Mucosa of descending colon (tissue), 3 donors: ENCODE results near the gene KRT13. TPM values are rescaled to one million over a fixed set of nuclear protein-coding genes. Genes with fewer than 3 reads are reported as not detected.
A peak's percentile ranks its signal among the peaks of the same experiment; 100 is the strongest.

ENCODE experiments used
- ATAC-seq: fragments of 200-7000 bp; cut with Tn5 transposase; one replicate; pipeline ENCODE4 v1.9.1; 2020; ENCODE audit warnings: mild to moderate bottlenecking, moderate library complexity
- DNase-seq, 3 donors: peaks; one replicate each; pipeline ENCODE4 v3.0.0-alpha.2; 2020
- H3K36me3 ChIP-seq: fragments of 200-600 bp; one replicate; pipeline ENCODE4 v1.8.0; 2021; ENCODE audit warnings: low read depth, mild to moderate bottlenecking
- H3K4me1 ChIP-seq: fragments of 200-600 bp; one replicate; pipeline ENCODE4 v1.8.0; 2021; ENCODE audit warnings: low read depth, mild to moderate bottlenecking
- H3K4me3 ChIP-seq: fragments of 200-600 bp; one replicate; pipeline ENCODE4 v1.8.0; 2021; ENCODE audit warnings: mild to moderate bottlenecking
- H3K9me3 ChIP-seq: fragments of 200-600 bp; one replicate; pipeline ENCODE4 v1.8.0; 2021; ENCODE audit warnings: mild to moderate bottlenecking
- CTCF ChIP-seq: fragments of 200-600 bp; IDR thresholded peaks from one replicate; pipeline ENCODE4 v1.8.0; 2022; ENCODE audit warnings: antibody characterized with exemption, mild to moderate bottlenecking
- intact Hi-C, 2 donors: fragments of 100-400 bp; cut with DNase I in 1 of 2; cut with micrococcal nuclease in 1 of 2; formaldehyde crosslinking; loops; one replicate each; pipeline versions ENCODE4 v1.11.0 to v1.11.1; 2022; cut with DNase I, micrococcal nuclease
- total RNA-seq, 3 donors: library from RNA; stranded (reverse); fragmentation: NEBNext Ultra II Directional in 2 of 3; extraction: Animal tissue kit (Norgen Biotek cat#: 25700) in 2 of 3; gene quantifications; one replicate each; pipeline versions ENCODE4 v1.2.1 to v1.2.4, GENCODE V29; 2021 to 2023
- donor health status: DM: no; HTN: no; CAD: no; lungs with moderate emphysema.
- donor health status: DM: no; HTN: no; CAD: no.
- donor health status: DM: no; HTN: yes; CAD: no.

KRT13 gene
- total RNA-seq, 3 donors from 2014 or later = 3.7 TPM; not detected in 2

GRCh38 chr17:41489531-41489930 is 15.9 kb downstream of the KRT13 start, which contains the start of gene KRT36:
KRT36 (minus strand) TSS chr17:41489910; CDS start chr17:41489864, 46 bp downstream.
- Histone ChIP-seq H3K36me3 (no peaks in the 10 kb centered on the region), H3K9me3 (no peaks in the 10 kb centered on the region), H3K4me3 (no peak within 1 kb of the TSS), H3K4me1 (peaks cover 14% of the 10 kb centered on the region)
- DNase-seq (no peak), ATAC-seq (no peak)
- TF ChIP-seq CTCF = no peak
- intact Hi-C loops = no loop called here

GRCh38 chr17:41486809-41487530 is 18.4 kb downstream of the KRT13 start:
- peak in 2 of 3 donors; percentile 78 to 82 for DNase-seq
- H3K9me3 ChIP-seq = no peaks in the 10 kb centered on the region
- peak; percentile 56 for TF ChIP-seq CTCF
- ATAC-seq = peak; percentile 55
- H3K4me3 ChIP-seq = no peak overlapping the region
- no peaks in the 10 kb centered on the region for H3K36me3 ChIP-seq
- intact Hi-C loops = no loop called here
- H3K4me1 ChIP-seq = peaks cover 14% of the 10 kb centered on the region

- Histone ChIP-seq H3K4me3 (no peak overlapping the region), H3K36me3 (no peaks in the 10 kb centered on the region), H3K4me1 (peaks cover 14% of the 10 kb centered on the region), H3K9me3 (no peaks in the 10 kb centered on the region)
- intact Hi-C loops = no loop called here
- TF ChIP-seq CTCF = no peak
- ATAC-seq (no peak), DNase-seq (no peak)
These were observed 19.1 kb downstream of the KRT13 start for GRCh38 chr17:41486316-41486715.

GRCh38 chr17:41484920-41485904 is 20.2 kb downstream of the KRT13 start:
- H3K4me1 ChIP-seq = peaks cover 5% of the 10 kb centered on the region
- DNase-seq (no peak), ATAC-seq (no peak)
- intact Hi-C loops = no loop called here
- TF ChIP-seq CTCF = no peak
- H3K9me3 ChIP-seq = no peaks in the 10 kb centered on the region
- H3K4me3 ChIP-seq = no peak overlapping the region
- H3K36me3 ChIP-seq = no peaks in the 10 kb centered on the region

- Histone ChIP-seq H3K9me3 (no peaks in the 10 kb centered on the region), H3K4me1 (no peaks in the 10 kb centered on the region), H3K4me3 (no peak overlapping the region), H3K36me3 (no peaks in the 10 kb centered on the region)
- ATAC-seq (peak; percentile 10), DNase-seq (no peak)
- no peak for TF ChIP-seq CTCF
- intact Hi-C loops = no loop called here
These were observed 21.2 kb downstream of the KRT13 start for GRCh38 chr17:41483991-41484826.
